GM12878 (cell line): ENCODE data around the gene SELPLG. TPM values are rescaled to one million over a fixed set of nuclear protein-coding genes. Genes with fewer than 3 reads are reported as not detected.

Experiments
- ATAC-seq: fragments of 200-7000 bp; cut with Tn5 transposase; 3 replicates; pipeline ENCODE4 v1.9.1; 2020; ENCODE audit warnings: mild to moderate bottlenecking, moderate library complexity
- BruUV-seq: library from RNA; stranded (reverse); fragments of 400-500 nt; replicated peaks from 2 replicates; lab custom pipeline; 2021; lab: Mats Ljungman, UMichigan
- CTCF ChIA-PET: fragments of 300-600 bp; sonication (Branson Sonifier 250); formaldehyde crosslinking; extraction: SDS; loops from one replicate; lab custom pipeline; 2021; ENCODE audit warnings: inconsistent platforms; lab: Yijun Ruan, JAX
- POLR2A ChIA-PET: fragments of 350-600 bp; formaldehyde crosslinking; extraction: SDS; loops from one replicate; lab custom pipeline; 2021; ENCODE audit warnings: inconsistent platforms; lab: Charles Lee
- RAD21 ChIA-PET: fragments of 300-600 bp; sonication (Branson Sonifier 250); formaldehyde crosslinking; loops from one replicate; lab custom pipeline; 2023; ENCODE audit warnings: antibody characterized with exemption; ENCODE audit not compliant: unreplicated experiment; lab: Charles Lee
- SMC1A ChIA-PET: fragments of 300-600 bp; sonication (Branson Sonifier 250); formaldehyde crosslinking; loops from one replicate; lab custom pipeline; 2023; ENCODE audit not compliant: unreplicated experiment, uncharacterized antibody; lab: Charles Lee
- DNase-seq: peaks from one replicate; pipeline ENCODE4 v3.0.0-alpha.2; 2011; ENCODE audit warnings: low read depth, low spot score
- FAIRE-seq: peaks from 3 replicates; lab custom pipeline; 2011; peaks lifted over from hg19 to GRCh38; lab: Jason Lieb, UNC
- H2AFZ ChIP-seq: 2 replicates; pipeline ENCODE4 v1.6.0; 2011; ENCODE audit warnings: low read depth, low read length, control low read depth; ENCODE audit not compliant: control insufficient read depth
- H3K27ac ChIP-seq: 2 replicates; pipeline ENCODE4 v1.5.1; 2011; ENCODE audit warnings: control low read depth; ENCODE audit not compliant: control insufficient read depth, insufficient read depth
- H3K27me3 ChIP-seq, 2 experiments: replicated peaks in 1 of 2; 2 replicates each; pipeline versions ENCODE4 v1.6.0 to v1.6.1; 2011; ENCODE audit warnings: low read length in 1 of 2; ENCODE audit not compliant: control insufficient read depth in 2 of 2, insufficient read depth in 2 of 2
- H3K36me3 ChIP-seq, 2 experiments: 2 replicates each; pipeline ENCODE4 v1.5.1; 2011; ENCODE audit warnings: low read length in 1 of 2; ENCODE audit not compliant: control insufficient read depth in 2 of 2, insufficient read depth in 2 of 2
- H3K4me1 ChIP-seq: 2 replicates; pipeline ENCODE4 v1.6.1; 2011; ENCODE audit warnings: mild to moderate bottlenecking, low read length, moderate library complexity, mixed read lengths; ENCODE audit not compliant: control insufficient read depth, insufficient read depth
- H3K4me2 ChIP-seq: 2 replicates; pipeline ENCODE4 v1.6.0; 2011; ENCODE audit warnings: control low read depth; ENCODE audit not compliant: control insufficient read depth, insufficient read depth
- H3K4me3 ChIP-seq: fragments of 200-600 bp; sonication (generic); 2 replicates; pipeline ENCODE4 v1.5.1; 2016
- H3K79me2 ChIP-seq: 2 replicates; pipeline ENCODE4 v1.6.0; 2011; ENCODE audit warnings: low read length; ENCODE audit not compliant: control insufficient read depth, insufficient read depth
- H3K9ac ChIP-seq: 2 replicates; pipeline ENCODE4 v1.8.0; 2011; ENCODE audit warnings: low read length, control low read depth, mixed read lengths; ENCODE audit not compliant: control insufficient read depth, insufficient read depth
- H3K9me3 ChIP-seq: replicated peaks from 3 replicates; pipeline ENCODE4 v1.5.1; 2011; ENCODE audit warnings: mild to moderate bottlenecking, low read length; ENCODE audit not compliant: control insufficient read depth, insufficient read depth
- H4K20me1 ChIP-seq: 2 replicates; pipeline ENCODE4 v1.6.0; 2011; ENCODE audit not compliant: control insufficient read depth, insufficient read depth
- CHD1 ChIP-seq: IDR thresholded peaks from 2 replicates; pipeline ENCODE4 v1.6.1; 2012; ENCODE audit warnings: low read depth, low read length, improper control_type of control experiment
- FOXK2 ChIP-seq: fragments of 450-650 bp; IDR thresholded peaks from 2 replicates; pipeline ENCODE4 v1.6.1; 2017; ENCODE audit warnings: mild to moderate bottlenecking, moderate library complexity
- IRF4 ChIP-seq: IDR thresholded peaks from 2 replicates; pipeline ENCODE4 v1.6.1; 2011; ENCODE audit warnings: low read depth, low read length
- LARP7 ChIP-seq: fragments of 450-650 bp; IDR thresholded peaks from 2 replicates; pipeline ENCODE4 v1.6.1; 2017; ENCODE audit warnings: mild to moderate bottlenecking
- NR2F1 ChIP-seq: fragments of 450-650 bp; conservative IDR thresholded peaks from 2 replicates; pipeline ENCODE4 v1.6.1; 2017; ENCODE audit warnings: mild to moderate bottlenecking
- PAX5 ChIP-seq: IDR thresholded peaks from 2 replicates; pipeline ENCODE4 v1.6.1; 2011; ENCODE audit warnings: low read depth, low read length, borderline replicate concordance
- RAD51 ChIP-seq: fragments of 450-650 bp; IDR thresholded peaks from 2 replicates; pipeline ENCODE4 v1.6.1; 2016; ENCODE audit warnings: moderate library complexity, mild to moderate bottlenecking, inconsistent platforms
- STAT1 ChIP-seq: fragments of 450-650 bp; conservative IDR thresholded peaks from 2 replicates; pipeline ENCODE4 v1.6.1; 2014; ENCODE audit warnings: antibody characterized with exemption, mild to moderate bottlenecking
- STAT3 ChIP-seq: IDR thresholded peaks from 2 replicates; pipeline ENCODE4 v1.6.1; 2011; ENCODE audit warnings: low read depth, low read length, improper control_type of control experiment
- SUPT20H ChIP-seq: IDR thresholded peaks from 2 replicates; pipeline ENCODE4 v1.6.1; 2011; ENCODE audit warnings: low read depth, mild to moderate bottlenecking, low read length, moderate library complexity, borderline replicate concordance; ENCODE audit not compliant: control insufficient read depth
- TCF3 ChIP-seq: IDR thresholded peaks from 2 replicates; pipeline ENCODE4 v1.6.1; 2012; ENCODE audit warnings: low read depth, mild to moderate bottlenecking, low read length, borderline replicate concordance; ENCODE audit not compliant: insufficient read depth
- ZNF384 ChIP-seq: IDR thresholded peaks from 2 replicates; pipeline ENCODE4 v1.6.1; 2012; ENCODE audit warnings: low read depth, mild to moderate bottlenecking, low read length, improper control_type of control experiment, borderline replicate concordance
- WGBS: methylation state at CpG from one replicate; pipeline ENCODE4 v1.1.6; 2016; ENCODE audit warnings: low lambda C conversion rate; ENCODE audit not compliant: insufficient replicate concordance, insufficient coverage; ENCODE audit errors: missing lambda C conversion rate; 5-methylcytosine and 5-hydroxymethylcytosine counted together
- in situ Hi-C: fragments of 300-500 bp; cut with MboI; formaldehyde crosslinking; loops from 9 replicates; pipeline ENCODE4 v1.14.3; 2018; ENCODE audit warnings: mixed read lengths
- intact Hi-C: fragments of 100-400 bp; cut with micrococcal nuclease; formaldehyde crosslinking; loops from one replicate; pipeline ENCODE4 v1.14.2; 2022; ENCODE audit not compliant: unreplicated experiment
- polyA plus RNA-seq, 11 experiments: library from polyadenylated mRNA; depleted of rRNA in 4 of 11; unstranded in 6 of 11; stranded (reverse) in 5 of 11; fragments of >200 nt; fragmentation: Nextera tagmentation in 4 of 11; fragmentation: Illumina TruSeq in 1 of 11; extraction: Ambion mirVana in 4 of 11; extraction: Trizol in 1 of 11; gene quantifications; 1 replicate in 1 of 11; 2 replicates in 10 of 11; pipeline versions ENCODE4 v1.2.1 to v1.2.3, GENCODE V29; 2011 to 2016; ENCODE audit warnings: inconsistent platforms in 2 of 11, missing spikeins in 2 of 11, low read depth in 1 of 11
- total RNA-seq, 4 experiments: library from RNA; depleted of rRNA in 3 of 4; stranded (reverse); fragments of >200 nt in 3 of 4; fragmentation: Illumina TruSeq in 1 of 4; extraction: Trizol in 1 of 4; gene quantifications; 2 replicates each; pipeline versions ENCODE4 v1.2.1 to v1.2.3, GENCODE V29; 2013 to 2021
- TF ChIP-seq, protein P1 (sequence below): fragments of 450-650 bp; IDR thresholded peaks from 2 replicates; pipeline ENCODE4 v1.6.1; 2017; ENCODE audit warnings: mild to moderate bottlenecking, low read depth, inconsistent platforms; ENCODE audit not compliant: poor library complexity, severe bottlenecking
- TF ChIP-seq, protein P2 (sequence below): fragments of 450-650 bp; formaldehyde crosslinking; IDR thresholded peaks from 2 replicates; pipeline ENCODE4 v1.4.0; 2022; ENCODE audit warnings: mild to moderate bottlenecking, moderate library complexity
- TF ChIP-seq, protein P3 (sequence below): IDR thresholded peaks from 2 replicates; pipeline ENCODE4 v1.6.1; 2012; ENCODE audit warnings: low read length, inconsistent platforms

SELPLG gene
- total and polyA plus RNA-seq, 10 of the 15 experiments (the other 5 are each of a cell fraction or from before 2014, with no cell fraction given): 3.2 to 32.3 (median 23.9) TPM

DNA sequence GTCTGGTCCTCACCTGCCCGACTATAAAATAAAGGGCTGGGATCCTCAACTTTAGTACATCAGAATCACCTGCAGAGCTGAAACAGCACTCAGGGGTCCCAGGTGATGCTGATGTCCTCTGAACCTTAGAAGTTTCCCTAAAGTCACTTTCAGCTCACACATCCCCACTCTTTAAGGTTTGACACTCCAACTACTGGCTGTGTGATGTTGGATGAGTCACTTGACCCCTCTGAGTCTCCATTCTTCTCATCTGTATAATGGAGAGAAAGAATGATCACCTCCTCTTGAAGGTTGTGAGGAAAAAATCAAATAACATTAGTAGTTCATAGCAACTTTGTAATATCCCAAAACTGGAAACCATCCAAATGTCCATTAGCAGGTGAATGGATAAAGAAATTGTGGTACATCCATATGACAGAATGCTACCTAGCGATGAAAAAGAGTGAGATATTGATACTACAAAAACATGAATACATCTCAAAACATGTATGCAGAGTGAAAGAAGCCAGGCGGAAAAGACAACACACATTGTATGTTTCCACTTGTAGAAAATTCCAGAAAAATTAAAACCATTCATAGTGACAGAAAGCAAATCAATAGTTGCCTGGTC lies 49.1 kb downstream of the SELPLG start (continued):
- TF ChIP-seq CHD1: no peak

DNA sequence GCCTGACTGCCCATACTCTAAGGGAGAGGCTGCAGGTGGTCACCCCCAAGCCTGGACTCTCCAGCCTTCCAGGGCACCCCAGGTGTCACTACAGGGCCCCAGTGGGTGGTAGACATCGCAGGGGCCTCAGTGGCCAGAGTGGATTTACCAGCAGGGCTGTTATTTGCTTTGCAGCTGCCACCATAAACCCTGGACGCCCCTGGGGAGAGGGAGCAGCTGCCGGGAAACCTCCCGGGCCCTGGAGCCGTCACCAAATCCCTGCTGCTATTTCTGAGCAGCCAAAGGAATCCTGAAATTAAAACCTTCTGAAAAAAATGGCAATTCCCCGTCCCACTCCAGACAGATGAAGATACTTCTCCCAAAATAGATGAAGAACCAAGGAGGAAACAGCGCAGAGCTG lies 49.7 kb downstream of the SELPLG start:
- no peaks in the 10 kb centered on the region for H3K36me3 ChIP-seq
- POLR2A ChIA-PET: no interaction called here
- H3K4me2 ChIP-seq: no peak overlapping the region
- no peak overlapping the region for H3K9ac ChIP-seq
- in situ Hi-C loops: no loop called here
- BruUV-seq: no TSS peak
- SMC1A ChIA-PET: interaction anchor here (2.8 kb wide), 1 partner anchor 8 kb away, joined by 8 read pairs; no protein-coding TSS in a partner anchor
- intact Hi-C loops: no loop called here
- H3K27me3 ChIP-seq: no peaks in the 10 kb centered on the region
- DNase-seq (no peak), FAIRE-seq (no peak), ATAC-seq (no peak)
- TF ChIP-seq, protein P1, sequence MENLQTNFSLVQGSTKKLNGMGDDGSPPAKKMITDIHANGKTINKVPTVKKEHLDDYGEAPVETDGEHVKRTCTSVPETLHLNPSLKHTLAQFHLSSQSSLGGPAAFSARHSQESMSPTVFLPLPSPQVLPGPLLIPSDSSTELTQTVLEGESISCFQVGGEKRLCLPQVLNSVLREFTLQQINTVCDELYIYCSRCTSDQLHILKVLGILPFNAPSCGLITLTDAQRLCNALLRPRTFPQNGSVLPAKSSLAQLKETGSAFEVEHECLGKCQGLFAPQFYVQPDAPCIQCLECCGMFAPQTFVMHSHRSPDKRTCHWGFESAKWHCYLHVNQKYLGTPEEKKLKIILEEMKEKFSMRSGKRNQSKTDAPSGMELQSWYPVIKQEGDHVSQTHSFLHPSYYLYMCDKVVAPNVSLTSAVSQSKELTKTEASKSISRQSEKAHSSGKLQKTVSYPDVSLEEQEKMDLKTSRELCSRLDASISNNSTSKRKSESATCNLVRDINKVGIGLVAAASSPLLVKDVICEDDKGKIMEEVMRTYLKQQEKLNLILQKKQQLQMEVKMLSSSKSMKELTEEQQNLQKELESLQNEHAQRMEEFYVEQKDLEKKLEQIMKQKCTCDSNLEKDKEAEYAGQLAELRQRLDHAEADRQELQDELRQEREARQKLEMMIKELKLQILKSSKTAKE: no peak
- TF ChIP-seq RAD51: no peak
- TF ChIP-seq, protein P2, sequence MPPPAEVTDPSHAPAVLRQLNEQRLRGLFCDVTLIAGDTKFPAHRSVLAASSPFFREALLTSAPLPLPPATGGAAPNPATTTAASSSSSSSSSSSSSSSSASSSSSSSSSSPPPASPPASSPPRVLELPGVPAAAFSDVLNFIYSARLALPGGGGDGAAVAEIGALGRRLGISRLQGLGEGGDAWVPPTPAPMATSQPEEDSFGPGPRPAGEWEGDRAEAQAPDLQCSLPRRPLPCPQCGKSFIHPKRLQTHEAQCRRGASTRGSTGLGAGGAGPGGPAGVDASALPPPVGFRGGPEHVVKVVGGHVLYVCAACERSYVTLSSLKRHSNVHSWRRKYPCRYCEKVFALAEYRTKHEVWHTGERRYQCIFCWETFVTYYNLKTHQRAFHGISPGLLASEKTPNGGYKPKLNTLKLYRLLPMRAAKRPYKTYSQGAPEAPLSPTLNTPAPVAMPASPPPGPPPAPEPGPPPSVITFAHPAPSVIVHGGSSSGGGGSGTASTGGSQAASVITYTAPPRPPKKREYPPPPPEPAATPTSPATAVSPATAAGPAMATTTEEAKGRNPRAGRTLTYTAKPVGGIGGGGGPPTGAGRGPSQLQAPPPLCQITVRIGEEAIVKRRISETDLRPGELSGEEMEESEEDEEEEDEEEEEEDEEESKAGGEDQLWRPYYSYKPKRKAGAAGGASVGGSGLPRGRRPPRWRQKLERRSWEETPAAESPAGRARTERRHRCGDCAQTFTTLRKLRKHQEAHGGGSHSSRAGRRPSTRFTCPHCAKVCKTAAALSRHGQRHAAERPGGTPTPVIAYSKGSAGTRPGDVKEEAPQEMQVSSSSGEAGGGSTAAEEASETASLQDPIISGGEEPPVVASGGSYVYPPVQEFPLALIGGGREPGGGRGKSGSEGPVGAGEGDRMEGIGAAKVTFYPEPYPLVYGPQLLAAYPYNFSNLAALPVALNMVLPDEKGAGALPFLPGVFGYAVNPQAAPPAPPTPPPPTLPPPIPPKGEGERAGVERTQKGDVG (CRISPR knock-in tag): no peak
- TF ChIP-seq PAX5: no peak
- no peak for TF ChIP-seq STAT3
- TF ChIP-seq LARP7: no peak
- TF ChIP-seq STAT1: no peak
- no peak for TF ChIP-seq SUPT20H
- no peak for TF ChIP-seq TCF3
- no peak for TF ChIP-seq IRF4
- no peak for TF ChIP-seq NR2F1
- TF ChIP-seq, protein P3, sequence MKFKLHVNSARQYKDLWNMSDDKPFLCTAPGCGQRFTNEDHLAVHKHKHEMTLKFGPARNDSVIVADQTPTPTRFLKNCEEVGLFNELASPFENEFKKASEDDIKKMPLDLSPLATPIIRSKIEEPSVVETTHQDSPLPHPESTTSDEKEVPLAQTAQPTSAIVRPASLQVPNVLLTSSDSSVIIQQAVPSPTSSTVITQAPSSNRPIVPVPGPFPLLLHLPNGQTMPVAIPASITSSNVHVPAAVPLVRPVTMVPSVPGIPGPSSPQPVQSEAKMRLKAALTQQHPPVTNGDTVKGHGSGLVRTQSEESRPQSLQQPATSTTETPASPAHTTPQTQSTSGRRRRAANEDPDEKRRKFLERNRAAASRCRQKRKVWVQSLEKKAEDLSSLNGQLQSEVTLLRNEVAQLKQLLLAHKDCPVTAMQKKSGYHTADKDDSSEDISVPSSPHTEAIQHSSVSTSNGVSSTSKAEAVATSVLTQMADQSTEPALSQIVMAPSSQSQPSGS: no peak
- TF ChIP-seq ZNF384: no peak
- TF ChIP-seq FOXK2: no peak
- WGBS: 55% methylated on average over 7 of the region's 7 CpGs
- H3K4me3 ChIP-seq: no peak overlapping the region
- H4K20me1 ChIP-seq: no peaks in the 10 kb centered on the region
- RAD21 ChIA-PET: no interaction called here
- no peak overlapping the region for H2AFZ ChIP-seq
- no peaks in the 10 kb centered on the region; the same call in 1 of the 2 replicates for H3K4me1 ChIP-seq
- CTCF ChIA-PET: no interaction called here
- no peaks in the 10 kb centered on the region for H3K9me3 ChIP-seq
- H3K79me2 ChIP-seq: no peaks in the 10 kb centered on the region
- no peak overlapping the region for H3K27ac ChIP-seq
